Esophagus squamous epithelium (tissue), 5 donors: ENCODE results near the gene LIX1L. TPM values are rescaled to one million over a fixed set of nuclear protein-coding genes. Genes with fewer than 3 reads are reported as not detected.
A peak's percentile ranks its signal among the peaks of the same experiment; 100 is the strongest.
"Not testable (repeated sequence)": the region's sequence is repeated elsewhere in the genome, so short reads cannot be mapped to it uniquely, and the experiment has no call there.

Source experiments
- DNase-seq: peaks from one replicate; lab custom pipeline; 2025; lab: John Stamatoyannopoulos, UW
- H3K27ac ChIP-seq, 4 donors: fragments of 200-600 bp; sonication (generic); one replicate each; pipeline ENCODE4 v1.5.1; 2016 to 2019; ENCODE audit warnings: mild to moderate bottlenecking in 1 of 4
- H3K27me3 ChIP-seq, 4 donors: fragments of 200-600 bp; sonication (generic); 1 replicate in 3 of 4; 2 replicates in 1 of 4; pipeline versions ENCODE4 v1.5.1 to v1.6.0; 2017 to 2021; ENCODE audit warnings: antibody characterized with exemption in 1 of 4
- H3K36me3 ChIP-seq, 3 donors: fragments of 200-600 bp; sonication (generic); one replicate each; pipeline ENCODE4 v1.5.1; 2016 to 2019
- H3K4me1 ChIP-seq, 3 donors: fragments of 200-600 bp; sonication (generic); one replicate each; pipeline ENCODE4 v1.5.1; 2017 to 2019
- H3K4me3 ChIP-seq, 4 donors: fragments of 200-600 bp; sonication (generic); 1 replicate in 3 of 4; 2 replicates in 1 of 4; pipeline ENCODE4 v1.5.1; 2016 to 2019; ENCODE audit warnings: mild to moderate bottlenecking in 2 of 4, moderate library complexity in 1 of 4
- H3K9me3 ChIP-seq, 3 donors: fragments of 200-600 bp; sonication (generic); one replicate each; pipeline ENCODE4 v1.5.1; 2016 to 2019
- CTCF ChIP-seq, 6 experiments: fragments of 450-650 bp in 4 of 6; fragments of 200-600 bp in 2 of 6; sonication (generic) in 2 of 6; IDR thresholded peaks; one replicate each; pipeline ENCODE4 v1.5.1; 2016 to 2019; ENCODE audit warnings: antibody characterized with exemption in 6 of 6, mild to moderate bottlenecking in 4 of 6, moderate library complexity in 4 of 6
- POLR2A ChIP-seq, 4 donors: fragments of 450-650 bp; IDR thresholded peaks; one replicate each; pipeline ENCODE4 v1.6.1; 2017; ENCODE audit warnings: antibody characterized with exemption in 4 of 4, mild to moderate bottlenecking in 4 of 4, moderate library complexity in 3 of 4
- WGBS, 2 donors: methylation state at CpG; one replicate each; pipeline ENCODE4 v1.1.5; 2018; 5-methylcytosine and 5-hydroxymethylcytosine counted together
- intact Hi-C: fragments of 100-400 bp; cut with DNase I; formaldehyde crosslinking; loops from one replicate; pipeline ENCODE4 v1.15.0; 2022
- total RNA-seq, 4 donors: library from RNA; depleted of rRNA; stranded (reverse); fragments of >200 nt; gene quantifications; one replicate each; pipeline ENCODE4 v1.1.0, GENCODE V29; 2016
- donor health status: DM: yes; HTN: yes; CAD: no.

Gene LIX1L
- total RNA-seq, 4 donors from 2014 or later, result 1.9 to 12.2 (median 5.9) TPM

- Histone ChIP-seq H3K4me1 (peaks cover 13 to 50% (median 13%) of the 10 kb centered on the region in 3 donors), H3K27ac (peak overlapping the region; percentile 90 to 99 (median 96)), H3K4me3 (peak overlapping the region; percentile 70 to 82 (median 72)), H3K27me3 (no peaks in the 10 kb centered on the region), H3K9me3 (no peaks in the 10 kb centered on the region), H3K36me3 (peaks cover 0 to 34% (median 0%) of the 10 kb centered on the region in 3 donors)
- intact Hi-C loops, result no loop called here
- TF ChIP-seq POLR2A (IDR thresholded peaks at IDR 0.05), result no peak
- no peak for TF ChIP-seq CTCF (IDR thresholded peaks at IDR 0.05)
- 55% methylated on average over 19 of the region's 20 CpGs for WGBS, 2 donors
- no peak for DNase-seq
These were observed 29.7 kb downstream of the LIX1L start for GRCh38 chr1:145927916-145928643.

- intact Hi-C loops, result no loop called here
- Histone ChIP-seq H3K27me3 (no peaks in the 10 kb centered on the region), H3K9me3 (no peaks in the 10 kb centered on the region), H3K4me1 (peaks cover 13 to 42% (median 13%) of the 10 kb centered on the region in 3 donors), H3K4me3 (peak within 1 kb of the TSS; percentile 70 to 82 (median 72)), H3K27ac (peak within 1 kb of the TSS; percentile 90 to 99 (median 96)), H3K36me3 (peaks cover 0 to 37% (median 0%) of the 10 kb centered on the region in 3 donors)
- peak; percentile 86 for DNase-seq
- TF ChIP-seq POLR2A (IDR thresholded peaks at IDR 0.05), result peak in 3 of 4 donors; percentile 97 to 98 (median 97)
- peak; percentile 56 to 79 (median 71) for TF ChIP-seq CTCF (IDR thresholded peaks at IDR 0.05)
- 0% methylated on average over 25 to 41 of the region's 41 CpGs for WGBS, 2 donors
These were observed 30.5 kb downstream of the LIX1L start, which contains the start of gene RBM8A for GRCh38 chr1:145927063-145927886. Gene RBM8A (minus strand): TSS chr1:145927484. CDS start chr1:145927426, 58 bp downstream.

- Histone ChIP-seq H3K4me3 (peak overlapping the region; percentile 70 to 82 (median 72)), H3K27ac (peak overlapping the region; percentile 90 to 99 (median 96)), H3K36me3 (peaks cover 0 to 43% (median 0%) of the 10 kb centered on the region in 3 donors), H3K9me3 (no peaks in the 10 kb centered on the region), H3K27me3 (no peaks in the 10 kb centered on the region), H3K4me1 (peaks cover 13 to 36% (median 13%) of the 10 kb centered on the region in 3 donors)
- intact Hi-C loops, result no loop called here
- DNase-seq, result no peak
- 4 to 7% methylated on average over 19 of the region's 19 CpGs for WGBS, 2 donors
- TF ChIP-seq POLR2A (IDR thresholded peaks at IDR 0.05) (no peak), CTCF (IDR thresholded peaks at IDR 0.05) (no peak)
These were observed 31.1 kb downstream of the LIX1L start for GRCh38 chr1:145926686-145927062.

- 67 to 71% methylated on average over 2 of the region's 2 CpGs for WGBS, 2 donors
- Histone ChIP-seq H3K27me3 (no peaks in the 10 kb centered on the region), H3K27ac (no peak overlapping the region), H3K9me3 (no peaks in the 10 kb centered on the region), H3K36me3 (peaks cover 0 to 46% (median 0%) of the 10 kb centered on the region in 3 donors), H3K4me1 (peaks cover 14 to 38% (median 24%) of the 10 kb centered on the region in 3 donors), H3K4me3 (no peak overlapping the region)
- no peak for TF ChIP-seq POLR2A (IDR thresholded peaks at IDR 0.05)
- TF ChIP-seq CTCF (IDR thresholded peaks at IDR 0.05), result no peak
- DNase-seq, result no peak
- intact Hi-C loops, result no loop called here
These were observed 35.6 kb downstream of the LIX1L start for GRCh38 chr1:145922266-145922665.

- 76 to 84% methylated on average over 2 to 3 of the region's 4 CpGs for WGBS, 2 donors
- intact Hi-C loops, result not testable (repeated sequence)
- H3K4me1 ChIP-seq, result peaks cover 12 to 34% (median 20%) of the 10 kb centered on the region in 3 donors
These were observed 37.5 kb downstream of the LIX1L start for GRCh38 chr1:145920297-145920696.

More at GRCh38 chr1:145920297-145920696, 37.5 kb downstream of the LIX1L start:
- H3K27me3 ChIP-seq, H3K4me3 ChIP-seq, DNase-seq, H3K9me3 ChIP-seq, H3K27ac ChIP-seq: not testable (repeated sequence)
- H3K36me3 ChIP-seq, result peaks cover 0 to 54% (median 8%) of the 10 kb centered on the region in 3 donors
